GM23338 (cell line): ENCODE results near the gene KRTAP5-2. TPM values are rescaled to one million over a fixed set of nuclear protein-coding genes. Genes with fewer than 3 reads are reported as not detected.

ENCODE experiments used
- ATAC-seq: fragments of 200-7000 bp; cut with Tn5 transposase; 3 replicates; pipeline ENCODE4 v1.9.1; 2020
- DNase-seq: peaks from one replicate; pipeline ENCODE4 v3.0.0-alpha.2; 2015; ENCODE audit warnings: low spot score
- H2AFZ ChIP-seq: fragments of 200-600 bp; sonication (generic); 2 replicates; pipeline ENCODE4 v1.8.0; 2016; ENCODE audit warnings: antibody characterized with exemption, mild to moderate bottlenecking, moderate library complexity
- H3F3A ChIP-seq: fragments of 200-600 bp; sonication (generic); replicated peaks from 2 replicates; pipeline ENCODE4 v1.8.0; 2017; ENCODE audit warnings: antibody characterized with exemption, mixed run types, low read depth
- H3K27ac ChIP-seq: fragments of 200-600 bp; sonication (generic); 2 replicates; pipeline ENCODE4 v1.6.1; 2016; ENCODE audit warnings: low read depth
- H3K27me3 ChIP-seq: fragments of 200-600 bp; sonication (generic); 2 replicates; pipeline ENCODE4 v1.8.0; 2016; ENCODE audit warnings: mild to moderate bottlenecking, mixed run types, moderate library complexity; ENCODE audit not compliant: insufficient read depth
- H3K36me3 ChIP-seq: fragments of 200-600 bp; sonication (generic); 2 replicates; pipeline ENCODE4 v1.8.0; 2016; ENCODE audit warnings: mild to moderate bottlenecking; ENCODE audit not compliant: insufficient read depth
- H3K4me1 ChIP-seq: fragments of 200-600 bp; sonication (generic); 2 replicates; pipeline ENCODE4 v1.8.0; 2016; ENCODE audit warnings: mild to moderate bottlenecking, moderate library complexity; ENCODE audit not compliant: insufficient read depth
- H3K4me2 ChIP-seq: fragments of 200-600 bp; sonication (generic); 2 replicates; pipeline ENCODE4 v1.7.1; 2017; ENCODE audit warnings: mixed run types
- H3K4me3 ChIP-seq: fragments of 200-600 bp; sonication (generic); 2 replicates; pipeline ENCODE4 v1.6.1; 2016; ENCODE audit warnings: mixed run types
- H3K79me2 ChIP-seq: fragments of 200-600 bp; sonication (generic); replicated peaks from 2 replicates; pipeline ENCODE4 v1.8.0; 2017; ENCODE audit warnings: mild to moderate bottlenecking; ENCODE audit not compliant: insufficient read depth
- H3K9me2 ChIP-seq: fragments of 200-600 bp; sonication (generic); 2 replicates; pipeline ENCODE4 v1.8.0; 2017; ENCODE audit not compliant: insufficient read depth
- H4K20me1 ChIP-seq: fragments of 200-600 bp; sonication (generic); replicated peaks from 2 replicates; pipeline ENCODE4 v1.8.0; 2017; ENCODE audit warnings: mild to moderate bottlenecking; ENCODE audit not compliant: insufficient read depth
- H3K27ac Mint-ChIP-seq: 2 replicates; pipeline ENCODE4 v1.8.0; 2020; ENCODE audit warnings: inconsistent platforms, mild to moderate bottlenecking, moderate library complexity, mixed read lengths
- H3K27me3 Mint-ChIP-seq: 3 replicates; pipeline ENCODE4 v1.8.0; 2022; ENCODE audit warnings: low read depth, mild to moderate bottlenecking, moderate library complexity, mixed read lengths, inconsistent platforms; ENCODE audit not compliant: insufficient read depth, poor library complexity
- H3K36me3 Mint-ChIP-seq: 3 replicates; pipeline ENCODE4 v1.8.0; 2021; ENCODE audit warnings: low read depth, mild to moderate bottlenecking, inconsistent platforms, moderate library complexity, mixed read lengths
- H3K4me1 Mint-ChIP-seq: 3 replicates; pipeline ENCODE4 v1.8.0; 2020; ENCODE audit warnings: mild to moderate bottlenecking, inconsistent platforms, mixed read lengths
- H3K4me3 Mint-ChIP-seq: 3 replicates; pipeline ENCODE4 v1.8.0; 2021; ENCODE audit warnings: moderate library complexity, mild to moderate bottlenecking, inconsistent platforms, mixed read lengths
- H3K9me3 Mint-ChIP-seq: 3 replicates; pipeline ENCODE4 v1.8.0; 2020; ENCODE audit warnings: moderate library complexity, mild to moderate bottlenecking, inconsistent platforms, mixed read lengths
- CREB1 ChIP-seq: fragments of 250-450 bp; sonication (Bioruptor Pico); IDR thresholded peaks from 2 replicates; pipeline ENCODE4 v1.5.0; 2020; ENCODE audit warnings: low read depth, mild to moderate bottlenecking, moderate library complexity
- CTCF ChIP-seq, 2 experiments: fragments of 200-600 bp in 1 of 2; sonication (generic) in 1 of 2; conservative IDR thresholded peaks; 2 replicates each; pipeline versions ENCODE4 v1.5.1 to v1.6.1; 2016 to 2017; ENCODE audit warnings: antibody characterized with exemption in 2 of 2, low read depth in 2 of 2, mild to moderate bottlenecking in 2 of 2, moderate library complexity in 1 of 2
- EZH2 ChIP-seq: fragments of 200-600 bp; sonication (generic); IDR thresholded peaks from one replicate; pipeline ENCODE4 v1.8.0; 2017; ENCODE audit warnings: antibody characterized with exemption, mild to moderate bottlenecking, low read depth; ENCODE audit not compliant: unreplicated experiment
- EZH2phosphoT487 ChIP-seq: fragments of 200-600 bp; sonication (generic); IDR thresholded peaks from one replicate; pipeline ENCODE4 v1.8.1; 2018; ENCODE audit warnings: antibody characterized with exemption; ENCODE audit not compliant: unreplicated experiment
- JUNB ChIP-seq: IDR thresholded peaks from one replicate; pipeline ENCODE4 v1.6.1; 2016; ENCODE audit warnings: antibody characterized with exemption; ENCODE audit not compliant: unreplicated experiment
- NANOG ChIP-seq: IDR thresholded peaks from 2 replicates; pipeline ENCODE4 v1.6.1; 2016; ENCODE audit warnings: antibody characterized with exemption, borderline replicate concordance
- POLR2AphosphoS5 ChIP-seq: IDR thresholded peaks from 2 replicates; pipeline ENCODE4 v1.6.1; 2016; ENCODE audit warnings: antibody characterized with exemption, low read depth
- REST ChIP-seq: IDR thresholded peaks from one replicate; pipeline ENCODE4 v1.6.1; 2018; ENCODE audit warnings: antibody characterized with exemption; ENCODE audit not compliant: unreplicated experiment
- STAT1 ChIP-seq: IDR thresholded peaks from one replicate; pipeline ENCODE4 v1.6.1; 2016; ENCODE audit warnings: antibody characterized with exemption; ENCODE audit not compliant: unreplicated experiment
- ZNF114 ChIP-seq: fragments of 250-450 bp; sonication (Bioruptor Pico); IDR thresholded peaks from 2 replicates; pipeline ENCODE4 v1.5.0; 2020; ENCODE audit warnings: mild to moderate bottlenecking, moderate library complexity
- ZNF331 ChIP-seq: fragments of 250-450 bp; sonication (Bioruptor Pico); IDR thresholded peaks from 2 replicates; pipeline ENCODE4 v1.5.0; 2020; ENCODE audit warnings: low read depth, mild to moderate bottlenecking, moderate library complexity
- ZNF462 ChIP-seq: fragments of 250-450 bp; sonication (Bioruptor Pico); IDR thresholded peaks from 2 replicates; pipeline ENCODE4 v1.5.0; 2020; ENCODE audit warnings: mild to moderate bottlenecking, moderate library complexity
- polyA plus RNA-seq: library from polyadenylated mRNA; unstranded; fragments of >200 nt; fragmentation: Nextera tagmentation; extraction: Ambion mirVana; gene quantifications from 2 replicates; pipeline ENCODE4 v1.2.1, GENCODE V29; 2016
- total RNA-seq: library from RNA; depleted of rRNA; stranded (reverse); fragments of >200 nt; shearing (Covaris generic); gene quantifications from 2 replicates; pipeline ENCODE4 v1.2.3, GENCODE V29; 2014
- TF ChIP-seq, protein P1 (sequence below): IDR thresholded peaks from 2 replicates; pipeline ENCODE4 v1.6.1; 2016; ENCODE audit warnings: antibody characterized with exemption

KRTAP5-2 gene
- total and polyA plus RNA-seq, 2 experiments from 2014 or later = not detected

DNA sequence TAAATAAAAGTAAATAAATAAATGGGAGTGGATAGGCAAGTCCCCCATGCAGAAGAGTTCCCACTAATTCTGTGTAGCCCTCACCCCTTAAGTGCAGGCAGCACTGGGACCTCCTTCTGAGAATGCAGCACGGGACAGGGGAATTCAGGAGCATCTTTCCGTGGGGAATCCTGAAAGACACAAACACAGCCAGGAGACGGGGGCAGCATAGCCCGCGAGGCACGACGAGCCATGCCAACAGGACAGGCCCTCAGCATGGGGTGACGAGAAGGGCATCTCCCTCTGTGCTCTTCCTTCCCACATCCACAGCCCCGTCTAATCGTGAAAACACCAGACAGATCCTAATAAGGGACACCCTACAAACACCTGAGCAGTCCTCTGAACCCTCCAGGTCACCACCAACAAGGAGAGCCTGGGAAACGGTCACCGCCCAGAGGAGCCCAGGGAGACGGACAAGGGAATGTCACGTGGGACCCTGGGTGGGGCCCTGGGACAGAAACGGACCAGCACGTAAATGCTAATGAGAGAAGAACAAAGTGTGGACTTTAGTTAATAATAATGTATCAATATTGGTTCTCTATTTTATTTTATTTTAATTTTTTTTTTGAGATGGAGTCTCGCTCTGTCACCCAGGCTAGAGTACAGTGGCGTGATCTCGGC lies 38.3 kb upstream of the KRTAP5-2 start:
- Histone ChIP-seq H3K9me2 (no peaks in the 10 kb centered on the region), H3K79me2 (no peaks in the 10 kb centered on the region), H3K27me3 (no peaks in the 10 kb centered on the region), H3K4me2 (no peak overlapping the region), H3K36me3 (no peaks in the 10 kb centered on the region), H3K4me3 (no peak overlapping the region), H3K4me1 (0 out of 2 replicates have a peak, but pooled peaks cover 3% of the 10 kb centered on the region), H3K27ac (no peak overlapping the region), H3F3A (no peaks in the 10 kb centered on the region), H2AFZ (no peak overlapping the region), H4K20me1 (no peaks in the 10 kb centered on the region)
- no peak overlapping the region for H3K4me3 Mint-ChIP-seq
- TF ChIP-seq POLR2AphosphoS5 = no peak
- TF ChIP-seq ZNF114 (CRISPR knock-in tag) = no peak
- TF ChIP-seq CREB1 (CRISPR knock-in tag) = no peak
- no peak for TF ChIP-seq JUNB
- TF ChIP-seq, protein P1, sequence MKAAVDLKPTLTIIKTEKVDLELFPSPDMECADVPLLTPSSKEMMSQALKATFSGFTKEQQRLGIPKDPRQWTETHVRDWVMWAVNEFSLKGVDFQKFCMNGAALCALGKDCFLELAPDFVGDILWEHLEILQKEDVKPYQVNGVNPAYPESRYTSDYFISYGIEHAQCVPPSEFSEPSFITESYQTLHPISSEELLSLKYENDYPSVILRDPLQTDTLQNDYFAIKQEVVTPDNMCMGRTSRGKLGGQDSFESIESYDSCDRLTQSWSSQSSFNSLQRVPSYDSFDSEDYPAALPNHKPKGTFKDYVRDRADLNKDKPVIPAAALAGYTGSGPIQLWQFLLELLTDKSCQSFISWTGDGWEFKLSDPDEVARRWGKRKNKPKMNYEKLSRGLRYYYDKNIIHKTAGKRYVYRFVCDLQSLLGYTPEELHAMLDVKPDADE = no peak
- no peak for TF ChIP-seq ZNF331
- TF ChIP-seq REST = no peak
- no peak for TF ChIP-seq ZNF462 (CRISPR knock-in tag)
- TF ChIP-seq CTCF (conservative IDR thresholded peaks at IDR 0.05; ENCODE audit: low read depth in 2 of 2) = no peak
- TF ChIP-seq EZH2 = no peak
- no peak for TF ChIP-seq STAT1
- TF ChIP-seq NANOG = no peak
- TF ChIP-seq EZH2phosphoT487 = no peak
- peaks cover 15% of the 10 kb centered on the region for H3K27me3 Mint-ChIP-seq
- H3K27ac Mint-ChIP-seq = no peak overlapping the region
- H3K4me1 Mint-ChIP-seq = peaks cover 5% of the 10 kb centered on the region
- DNase-seq = no peak
- H3K9me3 Mint-ChIP-seq = no peaks in the 10 kb centered on the region
- no peak for ATAC-seq
- no peaks in the 10 kb centered on the region for H3K36me3 Mint-ChIP-seq
